Placental epithelial cell (primary cell): ENCODE results near the gene CLEC14A. TPM values are rescaled to one million over a fixed set of nuclear protein-coding genes. Genes with fewer than 3 reads are reported as not detected.

ENCODE experiments used
- total RNA-seq: library from RNA; depleted of rRNA; stranded (reverse); fragments of >200 nt; gene quantifications from 2 replicates; pipeline ENCODE4 v1.2.3, GENCODE V29; 2012

The CLEC14A gene
- not detected in 2 replicates for total RNA-seq

GRCh38 chr14:38255673-38256532 is at the start of gene CLEC14A:
Gene CLEC14A (minus strand): TSS chr14:38256093. CDS start chr14:38256022, 71 bp downstream.

GRCh38 chr14:38207736-38208617 is 47.9 kb downstream of the CLEC14A start, which contains the start of gene SSTR1:
Gene SSTR1 (plus strand): TSS chr14:38207904. CDS start chr14:38209390, 1,486 bp downstream.

Other genes starting within 250 kb of the CLEC14A start
- under 0.01 TPM in 1 of 2 replicates, not detected in the other for gene SSTR1, start 48.2 kb downstream of the CLEC14A start, total RNA-seq